ENCODE measurements around the gene WDR59.
"Not testable (repeated sequence)": the region's sequence is repeated elsewhere in the genome, so short reads cannot be mapped to it uniquely, and the experiment has no call there.

The WDR59 gene

GRCh38 chr16:74984529-74985296 lies at the start of gene WDR59:
Gene WDR59, minus strand, starts transcription at chr16:74985123. Its CDS starts 106 bp downstream, at chr16:74985017.
- DNase-seq: peak; percentile 96

- no peak for DNase-seq
These were observed 47.7 kb upstream of the WDR59 start for GRCh38 chr16:75032655-75033054.

- no peak for DNase-seq
These were observed 44.9 kb upstream of the WDR59 start for GRCh38 chr16:75029854-75030253.

GRCh38 chr16:75028544-75029135 lies 43.7 kb upstream of the WDR59 start:
- no peak for DNase-seq

GRCh38 chr16:75027520-75028300 lies 42.8 kb upstream of the WDR59 start:
- DNase-seq: no peak

GRCh38 chr16:75026892-75027391 lies 42.0 kb upstream of the WDR59 start:
- no peak for DNase-seq

- not testable (repeated sequence) for DNase-seq
These were observed 41.4 kb upstream of the WDR59 start for GRCh38 chr16:75026239-75026891.

- DNase-seq: no peak
These were observed 40.8 kb upstream of the WDR59 start for GRCh38 chr16:75025761-75026160.

GRCh38 chr16:75024594-75024993 lies 39.7 kb upstream of the WDR59 start:
- DNase-seq: no peak

- no peak for DNase-seq
These were observed 39.3 kb upstream of the WDR59 start for GRCh38 chr16:75024182-75024581.

- no peak for DNase-seq
These were observed 38.1 kb upstream of the WDR59 start for GRCh38 chr16:75023009-75023408.

GRCh38 chr16:75022567-75022966 lies 37.6 kb upstream of the WDR59 start:
- no peak for DNase-seq

- DNase-seq: no peak
These were observed 36.5 kb upstream of the WDR59 start for GRCh38 chr16:75021410-75021809.

- DNase-seq: no peak
These were observed 34.7 kb upstream of the WDR59 start for GRCh38 chr16:75019586-75019985.

GRCh38 chr16:75019007-75019406 lies 34.1 kb upstream of the WDR59 start:
- no peak for DNase-seq

- peak; percentile 29 for DNase-seq
These were observed 33.0 kb upstream of the WDR59 start for GRCh38 chr16:75017670-75018525.

GRCh38 chr16:75016451-75017081 lies 31.6 kb upstream of the WDR59 start:
- DNase-seq: not testable (repeated sequence)

- DNase-seq: no peak
These were observed 29.4 kb upstream of the WDR59 start for GRCh38 chr16:75014318-75014717.

- not testable (repeated sequence) for DNase-seq
These were observed 28.2 kb upstream of the WDR59 start for GRCh38 chr16:75013123-75013522.

- no peak for DNase-seq
These were observed 27.6 kb upstream of the WDR59 start for GRCh38 chr16:75012380-75013081.

All from NCI-H2227 treated with DMSO at 0.1 percent for 48 hours (cell line).